ENCODE measurements around the gene MPP2.

DNA sequence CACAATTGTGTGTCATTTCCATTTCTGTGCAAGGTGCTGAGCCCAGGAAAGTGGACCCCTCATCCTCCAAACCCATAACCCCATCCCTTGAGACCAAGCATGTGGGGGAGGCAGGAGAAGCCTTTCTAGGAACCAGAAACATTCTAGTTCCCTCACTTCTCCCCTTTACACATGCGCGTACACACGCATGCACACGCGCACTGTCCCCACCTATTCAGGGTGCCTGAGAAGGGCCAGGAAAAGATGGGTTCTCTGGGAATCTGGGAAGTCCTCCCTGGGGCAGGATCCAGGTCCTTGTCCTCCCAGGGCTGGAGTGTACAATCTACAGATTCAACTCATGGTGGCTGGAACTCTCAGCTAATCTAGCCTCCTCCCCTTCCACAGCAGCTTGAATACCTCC, 32.5 kb upstream of the MPP2 start:
- TF ChIP-seq, protein P1, sequence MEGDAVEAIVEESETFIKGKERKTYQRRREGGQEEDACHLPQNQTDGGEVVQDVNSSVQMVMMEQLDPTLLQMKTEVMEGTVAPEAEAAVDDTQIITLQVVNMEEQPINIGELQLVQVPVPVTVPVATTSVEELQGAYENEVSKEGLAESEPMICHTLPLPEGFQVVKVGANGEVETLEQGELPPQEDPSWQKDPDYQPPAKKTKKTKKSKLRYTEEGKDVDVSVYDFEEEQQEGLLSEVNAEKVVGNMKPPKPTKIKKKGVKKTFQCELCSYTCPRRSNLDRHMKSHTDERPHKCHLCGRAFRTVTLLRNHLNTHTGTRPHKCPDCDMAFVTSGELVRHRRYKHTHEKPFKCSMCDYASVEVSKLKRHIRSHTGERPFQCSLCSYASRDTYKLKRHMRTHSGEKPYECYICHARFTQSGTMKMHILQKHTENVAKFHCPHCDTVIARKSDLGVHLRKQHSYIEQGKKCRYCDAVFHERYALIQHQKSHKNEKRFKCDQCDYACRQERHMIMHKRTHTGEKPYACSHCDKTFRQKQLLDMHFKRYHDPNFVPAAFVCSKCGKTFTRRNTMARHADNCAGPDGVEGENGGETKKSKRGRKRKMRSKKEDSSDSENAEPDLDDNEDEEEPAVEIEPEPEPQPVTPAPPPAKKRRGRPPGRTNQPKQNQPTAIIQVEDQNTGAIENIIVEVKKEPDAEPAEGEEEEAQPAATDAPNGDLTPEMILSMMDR (IDR thresholded peaks at IDR 0.05): no peak
- no peak for TF ChIP-seq EP300 (IDR thresholded peaks at IDR 0.05; ENCODE audit: borderline replicate concordance in 1 of 2, low read depth in 1 of 2, low read length in 1 of 2)
- no peak for TF ChIP-seq SIN3A (IDR thresholded peaks at IDR 0.05; ENCODE audit: borderline replicate concordance, low read depth, low read length)
- no peak for TF ChIP-seq NFIC (IDR thresholded peaks at IDR 0.05; ENCODE audit: borderline replicate concordance)

Measured in SK-N-SH (cell line).